Fibroblast of the aortic adventitia (primary cell): Measurements from ENCODE around the gene BCAM. TPM values are rescaled to one million over a fixed set of nuclear protein-coding genes. Genes with fewer than 3 reads are reported as not detected.

ENCODE experiments used
- DNase-seq: peaks from one replicate; pipeline ENCODE4 v3.0.0-alpha.2; 2010; ENCODE audit warnings: low read depth
- H3K4me3 ChIP-seq: 2 replicates; pipeline ENCODE4 v1.5.1; 2011; ENCODE audit warnings: low read depth, mild to moderate bottlenecking, control low read depth, low read length, moderate library complexity
- total RNA-seq: library from RNA; depleted of rRNA; stranded (reverse); fragments of >200 nt; gene quantifications from 2 replicates; pipeline ENCODE4 v1.2.3, GENCODE V29; 2012; ENCODE audit warnings: low replicate concordance
- TF ChIP-seq, protein P1 (sequence below): IDR thresholded peaks from 2 replicates; pipeline ENCODE4 v1.5.1; 2011; ENCODE audit warnings: mild to moderate bottlenecking, low read length, control low read depth, inconsistent platforms; ENCODE audit not compliant: insufficient read depth

The BCAM gene
- total RNA-seq, 1 donor = 5.9 TPM

DNA sequence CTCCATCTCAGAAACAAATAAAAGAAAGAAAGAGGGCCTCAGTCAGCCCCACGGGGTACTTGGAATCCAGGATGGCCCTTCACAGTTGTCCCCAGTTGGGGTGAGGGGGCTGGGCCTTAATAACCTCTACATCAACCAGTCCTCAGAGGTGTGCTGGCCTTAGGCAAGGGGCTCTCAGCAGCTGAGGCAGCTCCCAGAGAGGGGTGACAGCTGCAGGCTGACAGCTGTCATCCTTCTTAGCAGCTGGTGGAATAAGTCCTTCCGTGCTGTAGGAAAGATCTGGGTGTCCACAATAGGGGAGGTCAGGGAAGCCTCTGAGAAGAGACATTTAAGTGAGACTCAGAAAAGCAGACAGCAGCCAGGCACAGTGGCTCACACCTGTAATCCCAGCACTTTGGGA lies 7.4 kb downstream of the BCAM start:
- no peak for DNase-seq
- H3K4me3 ChIP-seq = no peak overlapping the region
- TF ChIP-seq, protein P1, sequence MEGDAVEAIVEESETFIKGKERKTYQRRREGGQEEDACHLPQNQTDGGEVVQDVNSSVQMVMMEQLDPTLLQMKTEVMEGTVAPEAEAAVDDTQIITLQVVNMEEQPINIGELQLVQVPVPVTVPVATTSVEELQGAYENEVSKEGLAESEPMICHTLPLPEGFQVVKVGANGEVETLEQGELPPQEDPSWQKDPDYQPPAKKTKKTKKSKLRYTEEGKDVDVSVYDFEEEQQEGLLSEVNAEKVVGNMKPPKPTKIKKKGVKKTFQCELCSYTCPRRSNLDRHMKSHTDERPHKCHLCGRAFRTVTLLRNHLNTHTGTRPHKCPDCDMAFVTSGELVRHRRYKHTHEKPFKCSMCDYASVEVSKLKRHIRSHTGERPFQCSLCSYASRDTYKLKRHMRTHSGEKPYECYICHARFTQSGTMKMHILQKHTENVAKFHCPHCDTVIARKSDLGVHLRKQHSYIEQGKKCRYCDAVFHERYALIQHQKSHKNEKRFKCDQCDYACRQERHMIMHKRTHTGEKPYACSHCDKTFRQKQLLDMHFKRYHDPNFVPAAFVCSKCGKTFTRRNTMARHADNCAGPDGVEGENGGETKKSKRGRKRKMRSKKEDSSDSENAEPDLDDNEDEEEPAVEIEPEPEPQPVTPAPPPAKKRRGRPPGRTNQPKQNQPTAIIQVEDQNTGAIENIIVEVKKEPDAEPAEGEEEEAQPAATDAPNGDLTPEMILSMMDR = no peak

DNA sequence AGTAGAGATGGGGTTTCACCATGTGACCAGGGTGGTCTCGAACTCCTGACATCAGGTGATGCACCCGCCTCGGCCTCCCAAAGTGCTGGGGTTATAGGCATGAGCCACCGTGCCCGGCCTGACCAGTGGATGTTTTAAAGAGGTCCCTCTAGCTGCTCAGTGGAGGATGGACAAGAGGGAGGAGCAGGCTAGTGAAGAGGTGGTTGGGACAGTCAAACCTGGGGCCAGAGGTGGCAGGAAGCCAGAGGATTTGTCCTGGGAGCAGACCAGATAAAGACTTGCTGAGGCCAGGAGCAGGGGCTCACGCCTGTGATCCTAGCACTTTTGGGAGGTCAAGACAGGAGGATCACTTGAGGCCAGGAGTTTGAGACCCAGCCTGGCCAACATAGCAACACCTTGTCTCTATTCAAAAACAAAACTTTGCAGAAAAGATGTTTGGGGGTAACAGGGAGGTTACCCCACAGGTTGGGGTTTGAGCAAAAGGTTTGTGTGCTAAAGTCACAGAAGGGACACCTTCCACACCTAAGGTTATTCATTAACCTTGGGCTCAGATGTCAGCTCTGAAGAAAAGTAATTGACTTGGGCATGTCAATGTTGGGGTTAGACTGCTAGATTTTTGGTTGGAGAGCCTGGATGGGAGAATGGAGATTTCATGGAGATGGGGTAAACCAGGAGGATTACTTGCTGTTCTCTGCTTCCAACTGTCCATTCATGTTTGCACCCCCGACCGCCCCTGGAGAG lies 9.0 kb downstream of the BCAM start:
- TF ChIP-seq, protein P1 = no peak
- DNase-seq = no peak
- H3K4me3 ChIP-seq = no peak overlapping the region

DNA sequence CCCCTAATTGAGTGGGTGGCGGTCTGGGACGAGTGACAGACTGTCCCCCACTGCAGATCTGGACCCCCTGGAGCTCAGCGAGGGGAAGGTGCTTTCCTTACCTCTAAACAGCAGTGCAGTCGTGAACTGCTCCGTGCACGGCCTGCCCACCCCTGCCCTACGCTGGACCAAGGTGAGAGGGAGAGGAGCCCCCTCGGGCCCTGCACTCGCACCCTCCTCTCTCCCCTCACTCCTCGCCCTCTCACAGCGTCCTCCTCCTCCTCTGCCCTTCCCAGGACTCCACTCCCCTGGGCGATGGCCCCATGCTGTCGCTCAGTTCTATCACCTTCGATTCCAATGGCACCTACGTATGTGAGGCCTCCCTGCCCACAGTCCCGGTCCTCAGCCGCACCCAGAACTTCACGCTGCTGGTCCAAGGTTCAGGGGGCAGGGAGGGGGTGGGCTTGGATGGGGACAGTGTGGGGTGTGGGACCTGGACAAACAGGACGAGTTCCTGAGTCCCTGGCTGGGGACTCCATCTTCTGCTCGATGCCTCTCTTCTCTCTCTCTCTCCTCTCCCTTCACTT lies 9.6 kb downstream of the BCAM start:
- TF ChIP-seq, protein P1 = no peak
- DNase-seq = no peak
- H3K4me3 ChIP-seq = no peak overlapping the region

DNA sequence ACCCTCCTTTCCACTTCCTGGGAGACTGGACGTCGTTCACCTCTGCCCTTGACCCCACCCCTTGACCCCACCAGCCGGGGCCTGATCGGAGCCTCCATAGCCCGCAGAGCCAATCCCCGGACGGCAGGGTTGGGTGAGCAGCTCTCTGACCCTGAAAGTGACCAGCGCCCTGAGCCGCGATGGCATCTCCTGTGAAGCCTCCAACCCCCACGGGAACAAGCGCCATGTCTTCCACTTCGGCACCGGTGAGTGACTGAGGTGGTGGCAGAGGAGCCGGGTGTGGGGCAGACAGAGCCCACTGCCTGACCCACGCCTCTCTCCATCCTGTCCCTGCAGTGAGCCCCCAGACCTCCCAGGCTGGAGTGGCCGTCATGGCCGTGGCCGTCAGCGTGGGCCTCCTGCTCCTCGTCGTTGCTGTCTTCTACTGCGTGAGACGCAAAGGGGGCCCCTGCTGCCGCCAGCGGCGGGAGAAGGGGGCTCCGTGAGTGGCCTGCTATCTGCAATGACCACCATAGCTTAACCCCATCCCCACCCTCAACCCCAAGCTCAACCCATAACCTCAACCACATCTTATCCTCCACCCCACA lies 10.4 kb downstream of the BCAM start:
- no peak overlapping the region for H3K4me3 ChIP-seq
- no peak for DNase-seq
- TF ChIP-seq, protein P1 = no peak

DNA sequence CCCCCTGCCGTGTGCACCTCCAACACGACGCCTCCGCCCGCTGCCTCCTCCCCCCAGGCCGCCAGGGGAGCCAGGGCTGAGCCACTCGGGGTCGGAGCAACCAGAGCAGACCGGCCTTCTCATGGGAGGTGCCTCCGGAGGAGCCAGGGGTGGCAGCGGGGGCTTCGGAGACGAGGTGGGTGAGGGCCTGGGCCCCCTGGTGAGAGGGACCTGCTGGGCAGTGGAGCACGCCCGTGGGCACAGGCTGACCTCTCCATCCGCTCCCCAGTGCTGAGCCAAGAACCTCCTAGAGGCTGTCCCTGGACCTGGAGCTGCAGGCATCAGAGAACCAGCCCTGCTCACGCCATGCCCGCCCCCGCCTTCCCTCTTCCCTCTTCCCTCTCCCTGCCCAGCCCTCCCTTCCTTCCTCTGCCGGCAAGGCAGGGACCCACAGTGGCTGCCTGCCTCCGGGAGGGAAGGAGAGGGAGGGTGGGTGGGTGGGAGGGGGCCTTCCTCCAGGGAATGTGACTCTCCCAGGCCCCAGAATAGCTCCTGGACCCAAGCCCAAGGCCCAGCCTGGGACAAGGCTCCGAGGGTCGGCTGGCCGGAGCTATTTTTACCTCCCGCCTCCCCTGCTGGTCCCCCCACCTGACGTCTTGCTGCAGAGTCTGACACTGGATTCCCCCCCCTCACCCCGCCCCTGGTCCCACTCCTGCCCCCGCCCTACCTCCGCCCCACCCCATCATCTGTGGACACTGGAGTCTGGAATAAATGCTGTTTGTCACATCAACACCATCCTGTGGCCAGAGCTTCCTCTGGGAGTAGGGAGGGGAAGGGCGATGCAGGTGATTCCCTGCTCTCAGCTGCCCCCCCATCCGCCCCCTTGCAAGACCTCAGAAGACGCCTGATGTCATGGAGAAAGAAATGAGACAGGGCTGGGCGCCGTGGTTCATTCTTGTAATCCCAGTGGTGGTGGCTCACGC lies 12.0 kb downstream of the BCAM start:
- TF ChIP-seq, protein P1 = no peak
- no peak overlapping the region for H3K4me3 ChIP-seq
- no peak for DNase-seq

DNA sequence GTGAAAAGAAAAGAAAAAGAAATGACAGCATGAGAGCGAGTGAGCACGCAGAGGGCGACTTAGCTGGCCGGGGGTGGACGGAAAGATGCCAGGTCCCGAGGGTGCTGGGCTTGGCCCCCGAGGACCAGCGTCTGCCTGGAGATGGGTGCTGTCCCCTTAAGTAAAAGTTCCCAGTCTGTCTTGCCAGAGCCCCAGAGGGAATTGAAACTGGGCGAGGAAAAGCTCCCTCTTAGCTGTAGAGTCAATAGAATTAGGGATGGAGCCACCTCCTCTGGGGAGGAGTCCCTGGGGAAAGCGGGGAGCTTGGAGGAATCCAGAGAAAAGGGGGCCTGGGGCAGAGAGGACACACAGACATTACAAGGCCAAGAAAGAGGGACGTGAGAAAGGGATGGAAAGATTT lies 13.3 kb downstream of the BCAM start:
- no peak overlapping the region for H3K4me3 ChIP-seq
- TF ChIP-seq, protein P1 = no peak
- DNase-seq = no peak
